ENCODE measurements around the gene CCND3. TPM values are rescaled to one million over a fixed set of nuclear protein-coding genes. Genes with fewer than 3 reads are reported as not detected.

Gene CCND3
- total and polyA plus RNA-seq, 2 of the 13 experiments (the other 11 are each of a cell fraction or from before 2014, with no cell fraction given) = 4.3 to 7.2 TPM

- no peak for TF ChIP-seq ZBTB34 (CRISPR knock-in tag; IDR thresholded peaks at IDR 0.05)
- TF ChIP-seq BHLHE40 (IDR thresholded peaks at IDR 0.05; ENCODE audit: low read length) = no peak
- no peak for TF ChIP-seq ZNF407 (CRISPR knock-in tag; IDR thresholded peaks at IDR 0.05; ENCODE audit: not compliant biosample characterization)
- no peak for TF ChIP-seq ZNF883 (CRISPR knock-in tag; IDR thresholded peaks at IDR 0.05; ENCODE audit: not compliant biosample characterization)
- no peak for TF ChIP-seq TBP (CRISPR knock-in tag; IDR thresholded peaks at IDR 0.05)
- no peak for TF ChIP-seq STAT6 (CRISPR knock-in tag; IDR thresholded peaks at IDR 0.05; ENCODE audit: borderline replicate concordance)
- TF ChIP-seq POLR2A (IDR thresholded peaks at IDR 0.05; ENCODE audit: insufficient read depth in 1 of 2, low read depth in 2 of 2, low read length in 2 of 2) = 0 out of 4 replicates have a peak, but pooled peaks of 1 of the 2 experiments have one; percentile 22
Observed at GRCh38 chr6:41935193-41935574, 6.4 kb downstream of the CCND3 start (continued).
